PC-3 (cell line): ENCODE measurements around the gene MDP1.

ENCODE experiments used
- CTCF ChIP-seq: fragments of 300-600 bp; sonication (generic); conservative IDR thresholded peaks from 2 replicates; pipeline ENCODE4 v1.5.1; 2017; ENCODE audit warnings: antibody characterized with exemption, low read depth, mild to moderate bottlenecking, low read length
- EZH2 ChIP-seq: fragments of 300-600 bp; sonication (generic); IDR thresholded peaks from one replicate; pipeline ENCODE4 v1.6.1; 2017; ENCODE audit warnings: antibody characterized with exemption, mild to moderate bottlenecking, low read length; ENCODE audit not compliant: unreplicated experiment

- no peak for TF ChIP-seq CTCF
- no peak for TF ChIP-seq EZH2
These were observed 30.1 kb downstream of the MDP1 start for GRCh38 chr14:24185741-24186140.
